Astrocyte (in vitro differentiated cells and primary cell): ENCODE measurements around the gene NEIL3.

Experiments
- EZH2 ChIP-seq: IDR thresholded peaks from 2 replicates; pipeline ENCODE4 v1.6.1; 2012; ENCODE audit warnings: mild to moderate bottlenecking, low read length, inconsistent platforms; ENCODE audit not compliant: insufficient read depth
- TF ChIP-seq, protein P1 (sequence below): IDR thresholded peaks from 2 replicates; pipeline ENCODE4 v1.5.1; 2011; ENCODE audit warnings: low read depth, mild to moderate bottlenecking, inconsistent platforms, low read length, moderate library complexity; ENCODE audit not compliant: insufficient read depth

DNA sequence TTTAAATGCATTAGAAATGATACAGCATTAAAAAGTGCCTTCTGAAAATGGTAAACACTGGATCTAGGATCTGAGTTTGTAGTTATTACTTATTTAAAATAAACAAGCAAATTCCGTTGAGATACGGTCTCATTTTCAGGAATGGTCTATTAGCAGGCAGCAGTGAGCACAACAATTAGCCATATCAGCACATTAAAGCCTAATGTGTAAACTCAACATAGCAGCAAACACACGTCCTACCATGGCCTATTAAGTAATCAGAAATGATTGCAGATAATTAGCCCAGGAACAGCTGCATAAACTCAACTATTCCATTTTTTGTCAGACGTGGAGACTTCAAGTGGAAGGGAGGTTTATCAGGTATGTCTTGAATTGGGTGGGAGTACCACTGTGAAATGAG lies 61.8 kb downstream of the NEIL3 start:
- TF ChIP-seq, protein P1, sequence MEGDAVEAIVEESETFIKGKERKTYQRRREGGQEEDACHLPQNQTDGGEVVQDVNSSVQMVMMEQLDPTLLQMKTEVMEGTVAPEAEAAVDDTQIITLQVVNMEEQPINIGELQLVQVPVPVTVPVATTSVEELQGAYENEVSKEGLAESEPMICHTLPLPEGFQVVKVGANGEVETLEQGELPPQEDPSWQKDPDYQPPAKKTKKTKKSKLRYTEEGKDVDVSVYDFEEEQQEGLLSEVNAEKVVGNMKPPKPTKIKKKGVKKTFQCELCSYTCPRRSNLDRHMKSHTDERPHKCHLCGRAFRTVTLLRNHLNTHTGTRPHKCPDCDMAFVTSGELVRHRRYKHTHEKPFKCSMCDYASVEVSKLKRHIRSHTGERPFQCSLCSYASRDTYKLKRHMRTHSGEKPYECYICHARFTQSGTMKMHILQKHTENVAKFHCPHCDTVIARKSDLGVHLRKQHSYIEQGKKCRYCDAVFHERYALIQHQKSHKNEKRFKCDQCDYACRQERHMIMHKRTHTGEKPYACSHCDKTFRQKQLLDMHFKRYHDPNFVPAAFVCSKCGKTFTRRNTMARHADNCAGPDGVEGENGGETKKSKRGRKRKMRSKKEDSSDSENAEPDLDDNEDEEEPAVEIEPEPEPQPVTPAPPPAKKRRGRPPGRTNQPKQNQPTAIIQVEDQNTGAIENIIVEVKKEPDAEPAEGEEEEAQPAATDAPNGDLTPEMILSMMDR: no peak
- TF ChIP-seq EZH2: no peak
